Renal pelvis (tissue), 4 donors: ENCODE data around the gene RPA3. TPM values are rescaled to one million over a fixed set of nuclear protein-coding genes. Genes with fewer than 3 reads are reported as not detected.

Experiments
- DNase-seq: peaks from one replicate; pipeline ENCODE4 v3.0.0-alpha.2; 2013
- polyA plus RNA-seq, 3 donors: library from polyadenylated mRNA; unstranded; fragments of 120-200 nt; gene quantifications; one replicate each; pipeline ENCODE4 v1.2.1, GENCODE V29; 2013; ENCODE audit not compliant: insufficient read length in 3 of 3

RPA3 gene
- polyA plus RNA-seq, 3 donors, result 54.3 to 70.0 (median 62.9) TPM

DNA sequence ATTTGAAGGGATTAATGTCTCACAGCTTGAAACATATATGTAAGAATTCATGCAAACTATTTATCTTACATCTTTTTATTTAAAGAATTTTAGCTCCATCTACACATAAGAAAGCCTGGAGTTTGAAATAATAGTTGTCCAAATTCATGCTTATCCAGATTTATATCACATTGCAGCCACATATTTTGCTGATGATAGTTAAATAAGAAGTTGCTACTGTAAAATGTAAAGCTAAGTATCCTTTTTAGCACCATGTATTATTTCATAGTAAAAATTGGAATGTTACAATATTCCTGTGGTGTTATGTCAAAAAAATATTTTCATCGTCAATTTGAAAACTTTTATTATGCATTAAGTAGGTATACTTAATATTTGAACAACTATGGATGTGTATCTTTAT, 105.2 kb downstream of the RPA3 start:
- DNase-seq, result no peak

DNA sequence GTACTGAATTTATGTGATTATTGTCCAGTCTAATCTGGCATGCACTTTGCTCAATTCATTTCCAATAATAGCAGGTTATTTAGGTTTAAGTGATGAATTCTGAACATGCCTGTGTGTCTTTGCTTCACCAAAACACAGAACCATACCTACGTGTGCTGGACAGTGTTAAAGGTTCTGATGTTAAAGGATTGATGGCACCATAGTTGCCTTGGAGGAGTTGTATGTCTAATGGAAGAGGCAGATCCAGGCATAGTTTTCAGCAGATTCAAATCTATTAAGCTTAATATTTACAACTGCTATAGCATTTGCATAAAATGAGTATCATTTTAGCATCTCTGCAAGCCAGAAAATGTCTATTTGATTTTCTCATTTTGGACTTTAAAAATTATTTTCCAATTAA, 105.9 kb downstream of the RPA3 start:
- no peak for DNase-seq

DNA sequence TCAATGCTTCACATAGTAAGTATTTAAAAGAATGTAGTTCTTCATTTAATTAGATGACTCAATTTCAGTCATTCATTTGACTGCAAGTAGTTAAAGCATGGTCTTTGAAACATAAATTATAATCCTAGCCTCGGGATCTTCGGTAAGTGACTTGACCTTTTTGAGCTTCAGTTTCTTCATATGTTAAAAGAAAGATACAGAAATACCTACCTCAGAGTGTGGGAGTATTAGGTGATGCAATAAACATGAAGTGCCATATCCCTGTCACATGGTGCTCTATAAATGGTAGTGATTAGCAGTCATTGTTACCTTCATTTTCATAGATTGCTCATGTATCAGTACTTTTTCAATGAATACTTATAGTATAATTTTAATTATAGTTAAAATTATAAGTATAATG, 109.1 kb downstream of the RPA3 start:
- no peak for DNase-seq

DNA sequence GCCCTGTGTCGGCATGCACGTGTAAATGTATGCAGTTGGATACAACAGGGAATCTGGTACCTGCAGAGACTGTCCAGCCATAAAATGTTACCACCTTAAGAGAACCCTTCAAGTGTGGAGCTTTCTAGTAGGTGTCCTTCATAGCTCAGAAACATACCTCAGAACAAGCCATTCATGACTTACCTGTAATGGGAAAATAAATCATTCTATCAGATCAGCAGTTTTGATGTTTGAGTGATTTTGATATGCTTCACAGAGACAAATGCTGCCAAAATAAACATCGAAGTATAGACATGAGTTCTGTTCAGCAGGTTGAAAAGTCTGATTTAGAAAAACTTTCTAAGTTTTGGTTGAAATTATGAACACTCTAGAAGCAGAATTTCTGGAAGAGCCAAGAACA, 111.4 kb downstream of the RPA3 start:
- no peak for DNase-seq

DNA sequence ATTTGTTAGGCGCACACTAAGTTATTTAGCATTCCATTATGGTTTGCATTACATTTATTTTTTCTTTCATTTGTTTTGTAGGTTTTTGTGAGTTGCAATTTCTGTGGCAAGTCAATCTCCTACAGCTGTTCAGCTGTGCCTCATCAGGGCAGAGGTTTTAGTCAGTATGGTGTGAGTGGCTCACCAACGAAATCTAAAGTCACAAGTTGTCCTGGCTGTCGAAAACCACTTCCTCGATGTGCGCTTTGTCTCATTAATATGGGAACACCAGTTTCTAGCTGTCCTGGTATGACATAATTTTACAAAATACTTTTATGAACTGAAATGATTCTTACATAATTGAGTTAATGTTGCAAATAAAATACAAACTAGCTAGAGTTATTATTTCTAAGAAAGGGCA, 122.2 kb downstream of the RPA3 start:
- no peak for DNase-seq

DNA sequence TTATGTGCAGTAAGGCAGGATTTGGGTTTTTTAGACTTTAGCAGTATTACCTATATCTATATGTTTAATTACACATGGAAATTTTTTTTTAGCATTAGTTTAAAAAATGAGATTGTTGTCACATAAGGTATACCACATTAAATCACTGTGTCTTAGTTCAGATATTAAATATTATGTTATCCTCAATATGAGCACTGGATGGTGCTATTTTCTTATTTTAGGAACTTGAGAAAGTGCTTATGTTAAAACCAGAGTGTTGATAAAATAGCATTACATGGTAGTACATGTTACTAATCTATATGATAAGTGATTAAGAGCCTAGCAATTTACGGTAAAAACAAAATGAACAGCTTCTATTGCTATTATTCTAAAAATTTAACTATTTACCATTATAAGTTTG, 123.0 kb downstream of the RPA3 start:
- DNase-seq, result no peak

Other genes starting within 250 kb of the RPA3 start
- gene COL28A1, start 182.7 kb downstream of the RPA3 start, polyA plus RNA-seq, result 10 to 100 TPM in 1 of 3 donors, 1 to 10 TPM in 2; 8.1 to 10.4 (median 9.5) TPM
- 10 to 100 TPM; 42.0 to 45.2 (median 44.9) TPM for gene MIOS, start 151.7 kb downstream of the RPA3 start, polyA plus RNA-seq
- 10 to 100 TPM; 15.9 to 21.5 (median 19.7) TPM for gene UMAD1, start 77.9 kb downstream of the RPA3 start, polyA plus RNA-seq